Measurements from ENCODE around the gene ZNF532.

The ZNF532 gene

GRCh38 chr18:58861353-58861752 lies 3.3 kb upstream of the ZNF532 start:
- H3K4me1 ChIP-seq (ENCODE audit: insufficient read depth, low read length, severe bottlenecking) = peaks cover 47% of the 10 kb centered on the region
- TF ChIP-seq CTCF (IDR thresholded peaks at IDR 0.05; ENCODE audit: low read length) = no peak
- TF ChIP-seq EZH2 (IDR thresholded peaks at IDR 0.05; ENCODE audit: borderline replicate concordance, low read length) = no peak
- H3K27me3 ChIP-seq (ENCODE audit: insufficient read depth, low read length) = no peaks in the 10 kb centered on the region
- H3K79me2 ChIP-seq (ENCODE audit: insufficient read depth, low read length) = no peaks in the 10 kb centered on the region
- no peak overlapping the region for H3K27ac ChIP-seq (ENCODE audit: low read depth, low read length, poor library complexity, severe bottlenecking)
- H3K36me3 ChIP-seq (ENCODE audit: insufficient read depth, low read length) = peaks cover 12% of the 10 kb centered on the region
- H3K4me3 ChIP-seq (ENCODE audit: low read depth, low read length, poor library complexity, severe bottlenecking) = no peak overlapping the region
- no peak overlapping the region for H2AFZ ChIP-seq (ENCODE audit: low read length)
- no peaks in the 10 kb centered on the region for H4K20me1 ChIP-seq (ENCODE audit: insufficient read depth, low read length)
- no peak overlapping the region for H3K4me2 ChIP-seq (ENCODE audit: low read length)
- no peaks in the 10 kb centered on the region for H3K9me2 ChIP-seq (ENCODE audit: low read depth, low read length)
- H3K9me3 ChIP-seq (ENCODE audit: low read length) = no peaks in the 10 kb centered on the region
- H3F3A ChIP-seq (ENCODE audit: insufficient read depth, low read length) = no peaks in the 10 kb centered on the region
- H3K9ac ChIP-seq (ENCODE audit: low read length) = no peak overlapping the region

GRCh38 chr18:58861861-58862301 lies 2.8 kb upstream of the ZNF532 start:
- Histone ChIP-seq H3K9me3 (ENCODE audit: low read length) (no peaks in the 10 kb centered on the region), H3K4me3 (ENCODE audit: low read depth, low read length, poor library complexity, severe bottlenecking) (peak overlapping the region; percentile 67), H3K4me1 (ENCODE audit: insufficient read depth, low read length, severe bottlenecking) (peaks cover 53% of the 10 kb centered on the region), H3F3A (ENCODE audit: insufficient read depth, low read length) (no peaks in the 10 kb centered on the region), H3K9me2 (ENCODE audit: low read depth, low read length) (no peaks in the 10 kb centered on the region), H3K4me2 (ENCODE audit: low read length) (peak overlapping the region; percentile 74; the same call in 1 of the 2 replicates), H3K27me3 (ENCODE audit: insufficient read depth, low read length) (no peaks in the 10 kb centered on the region), H4K20me1 (ENCODE audit: insufficient read depth, low read length) (no peaks in the 10 kb centered on the region), H3K27ac (ENCODE audit: low read depth, low read length, poor library complexity, severe bottlenecking) (no peak overlapping the region), H3K36me3 (ENCODE audit: insufficient read depth, low read length) (peaks cover 18% of the 10 kb centered on the region), H2AFZ (ENCODE audit: low read length) (no peak overlapping the region), H3K9ac (ENCODE audit: low read length) (peak overlapping the region; percentile 86; the same call in 1 of the 2 replicates), H3K79me2 (ENCODE audit: insufficient read depth, low read length) (no peaks in the 10 kb centered on the region)
- no peak for TF ChIP-seq CTCF (IDR thresholded peaks at IDR 0.05; ENCODE audit: low read length)
- TF ChIP-seq EZH2 (IDR thresholded peaks at IDR 0.05; ENCODE audit: borderline replicate concordance, low read length) = no peak

GRCh38 chr18:58862356-58862755 lies 2.3 kb upstream of the ZNF532 start:
- Histone ChIP-seq H3K4me3 (ENCODE audit: low read depth, low read length, poor library complexity, severe bottlenecking) (peak overlapping the region; percentile 67), H4K20me1 (ENCODE audit: insufficient read depth, low read length) (no peaks in the 10 kb centered on the region), H3F3A (ENCODE audit: insufficient read depth, low read length) (no peaks in the 10 kb centered on the region), H3K79me2 (ENCODE audit: insufficient read depth, low read length) (no peaks in the 10 kb centered on the region), H3K9me3 (ENCODE audit: low read length) (no peaks in the 10 kb centered on the region), H3K27me3 (ENCODE audit: insufficient read depth, low read length) (no peaks in the 10 kb centered on the region), H2AFZ (ENCODE audit: low read length) (no peak overlapping the region), H3K4me2 (ENCODE audit: low read length) (peak overlapping the region; percentile 74), H3K9me2 (ENCODE audit: low read depth, low read length) (no peaks in the 10 kb centered on the region), H3K36me3 (ENCODE audit: insufficient read depth, low read length) (peaks cover 22% of the 10 kb centered on the region), H3K9ac (ENCODE audit: low read length) (peak overlapping the region; percentile 86), H3K4me1 (ENCODE audit: insufficient read depth, low read length, severe bottlenecking) (peaks cover 57% of the 10 kb centered on the region), H3K27ac (ENCODE audit: low read depth, low read length, poor library complexity, severe bottlenecking) (peak overlapping the region; percentile 77)
- TF ChIP-seq EZH2 (IDR thresholded peaks at IDR 0.05; ENCODE audit: borderline replicate concordance, low read length) (no peak), CTCF (IDR thresholded peaks at IDR 0.05; ENCODE audit: low read length) (no peak)

Measured in OCI-LY1 (cell line).